Fibroblast of peridontal ligament (primary cell): ENCODE measurements around the gene ZNF549.
"Not testable (repeated sequence)": the region's sequence is repeated elsewhere in the genome, so short reads cannot be mapped to it uniquely, and the experiment has no call there.

Experiments
- DNase-seq: peaks from one replicate; pipeline ENCODE4 v3.0.0-alpha.2; 2010; ENCODE audit errors: extremely low read depth

The ZNF549 gene

DNA sequence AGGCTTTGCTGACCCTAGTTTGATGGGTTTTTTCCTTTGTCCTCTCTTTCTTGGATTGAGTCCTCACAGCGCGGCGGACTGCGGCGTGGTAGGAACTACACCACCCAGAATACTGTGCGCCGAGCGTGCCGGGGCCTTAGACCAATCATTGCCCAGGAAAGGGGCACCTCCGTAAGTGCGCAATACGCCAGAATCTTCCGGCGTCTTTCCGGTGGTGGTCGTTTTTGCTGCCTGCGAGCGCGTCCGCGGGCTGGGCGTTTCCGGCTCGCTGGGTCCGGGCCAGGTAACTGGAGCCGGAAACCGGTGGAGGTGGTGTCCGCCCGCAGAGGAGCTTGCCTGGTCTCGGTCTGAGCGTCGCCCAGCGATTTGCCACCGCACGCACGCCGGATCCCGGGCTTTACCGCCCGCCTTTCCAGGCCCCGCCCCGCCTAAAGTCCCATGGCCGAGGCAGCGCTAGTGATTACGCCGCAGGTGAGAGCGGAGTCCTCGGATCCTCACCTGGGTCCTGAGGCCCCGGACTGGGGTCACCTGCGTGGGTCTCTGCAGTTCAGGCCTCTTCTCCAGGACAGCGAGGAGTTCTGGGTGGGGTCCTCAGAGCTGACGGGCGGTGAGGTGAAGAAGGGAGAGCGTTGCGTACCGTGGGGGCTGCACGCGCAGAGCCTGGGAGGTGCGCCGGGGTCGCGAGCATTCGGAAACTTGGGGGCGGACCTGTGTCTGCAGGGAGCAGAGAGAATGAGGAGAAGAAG is at the start of gene ZNF549:
TSS of gene ZNF549 (plus strand) at position 221 of the 746 bp plus-strand sequence. CDS start at position 439, 218 bp downstream.
- DNase-seq = peak; percentile 90

DNA sequence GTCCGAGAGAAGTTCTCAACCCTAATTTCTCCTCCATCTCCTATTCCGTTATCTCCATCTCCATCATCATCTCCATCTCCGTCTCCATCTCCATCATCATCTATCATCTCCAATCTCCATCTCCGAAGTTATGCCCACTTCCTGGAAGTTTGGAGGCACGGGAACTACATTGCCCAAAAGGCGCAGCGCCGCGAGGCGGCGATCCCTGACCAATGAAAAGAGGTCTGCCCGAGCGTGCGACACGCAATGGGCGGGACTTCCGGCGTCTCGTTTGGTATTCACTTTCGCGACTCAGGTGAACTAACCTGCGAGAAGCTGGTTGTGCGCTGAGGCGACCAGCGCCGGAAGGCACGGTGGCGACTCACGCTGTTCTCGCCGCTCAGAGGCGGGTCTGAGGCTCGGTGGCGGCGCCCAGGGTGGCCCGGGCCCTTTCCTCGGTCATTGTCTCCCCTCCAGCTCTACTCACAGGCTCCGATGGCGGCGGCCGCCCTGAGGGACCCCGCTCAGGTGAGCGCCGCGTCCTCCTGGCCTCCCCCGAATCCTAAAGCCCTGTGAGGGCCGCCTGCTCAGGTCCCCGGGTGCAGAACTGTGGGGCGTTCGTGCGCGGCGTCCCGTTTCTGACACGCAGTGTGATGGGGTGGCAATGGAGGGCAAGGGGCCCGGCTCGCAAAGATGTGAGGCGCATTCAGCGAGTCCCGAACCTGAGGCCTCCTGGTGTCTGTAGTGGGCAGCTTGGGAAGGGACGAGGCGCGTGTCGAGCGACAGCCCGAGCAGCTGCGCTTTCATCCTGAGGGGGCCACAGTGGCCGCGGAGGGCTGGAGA is 39.5 kb upstream of the ZNF549 start, which contains the start of gene ZNF419:
TSS of gene ZNF419 (plus strand) at position 274 of the 822 bp plus-strand sequence. CDS start at position 475, 201 bp downstream.
- peak; percentile 82 for DNase-seq

DNA sequence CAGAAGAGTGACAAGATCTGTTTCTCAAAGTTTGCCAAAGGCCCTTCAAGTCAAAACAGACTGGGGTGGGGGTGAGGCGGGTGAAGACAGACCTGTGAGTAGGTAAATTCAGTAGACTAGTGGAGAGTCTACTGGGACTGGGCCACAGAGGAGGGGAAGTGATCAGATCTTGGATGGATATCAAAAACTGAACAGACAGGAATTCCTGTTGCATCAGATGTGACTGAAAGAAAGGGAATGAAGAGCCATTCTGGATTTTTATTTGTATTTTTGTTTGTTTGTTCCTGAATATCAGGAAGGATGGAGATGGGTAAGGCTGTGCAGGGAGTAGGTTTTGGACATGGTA is 38.9 kb upstream of the ZNF549 start:
- peak; percentile 48 for DNase-seq

DNA sequence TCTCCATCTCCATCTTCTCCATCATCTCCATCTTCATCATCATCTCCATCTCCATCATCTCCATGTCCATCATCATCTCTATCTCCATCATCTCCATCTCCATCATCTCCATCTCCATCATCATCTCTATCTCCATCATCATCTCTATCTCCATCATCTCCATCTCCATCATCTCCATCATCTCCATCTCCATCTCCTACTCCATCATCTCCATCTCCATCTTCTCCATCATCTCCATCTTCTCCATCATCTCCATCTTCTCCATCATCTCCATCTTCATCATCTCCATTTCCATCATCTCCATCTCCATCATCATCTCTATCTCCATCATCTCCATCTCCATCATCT is 27.9 kb upstream of the ZNF549 start:
- peak; percentile 1 for DNase-seq

DNA sequence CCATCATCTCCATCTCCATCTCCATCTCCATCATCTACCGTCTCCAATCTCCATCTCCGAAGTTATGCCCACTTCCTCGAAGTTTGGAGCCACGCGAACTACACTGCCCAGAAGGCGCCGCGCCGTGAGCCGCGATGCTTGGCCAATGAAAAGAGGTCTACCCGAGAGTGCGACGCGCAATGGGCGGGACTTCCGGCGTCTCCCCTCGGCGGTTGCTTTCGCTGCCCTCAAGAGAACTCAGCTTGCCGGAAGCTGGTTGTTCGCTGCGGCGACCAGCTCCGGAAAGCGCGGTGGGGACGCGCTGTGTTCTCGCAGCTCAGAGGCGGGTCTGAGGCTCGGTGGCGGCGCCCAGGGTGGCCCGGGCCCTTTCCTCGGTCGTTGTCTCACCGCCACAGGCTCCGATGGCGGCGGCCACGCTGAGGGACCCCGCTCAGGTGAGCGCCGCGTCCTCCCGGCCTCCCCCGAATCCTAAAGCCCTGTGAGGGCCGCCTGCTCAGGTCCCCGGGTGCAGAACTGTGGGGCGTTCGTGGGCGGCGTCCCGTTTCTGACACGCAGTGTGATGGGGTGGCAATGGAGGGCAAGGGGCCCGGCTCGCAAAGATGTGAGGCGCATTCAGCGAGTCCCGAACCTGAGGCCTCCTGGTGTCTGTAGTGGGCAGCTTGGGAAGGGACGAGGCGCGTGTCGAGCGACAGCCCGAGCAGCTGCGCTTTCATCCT is 27.3 kb upstream of the ZNF549 start, which contains the start of gene ZNF773:
TSS of gene ZNF773 (plus strand) at position 259 of the 716 bp plus-strand sequence. CDS start at position 402, 143 bp downstream.
- DNase-seq = peak; percentile 94

DNA sequence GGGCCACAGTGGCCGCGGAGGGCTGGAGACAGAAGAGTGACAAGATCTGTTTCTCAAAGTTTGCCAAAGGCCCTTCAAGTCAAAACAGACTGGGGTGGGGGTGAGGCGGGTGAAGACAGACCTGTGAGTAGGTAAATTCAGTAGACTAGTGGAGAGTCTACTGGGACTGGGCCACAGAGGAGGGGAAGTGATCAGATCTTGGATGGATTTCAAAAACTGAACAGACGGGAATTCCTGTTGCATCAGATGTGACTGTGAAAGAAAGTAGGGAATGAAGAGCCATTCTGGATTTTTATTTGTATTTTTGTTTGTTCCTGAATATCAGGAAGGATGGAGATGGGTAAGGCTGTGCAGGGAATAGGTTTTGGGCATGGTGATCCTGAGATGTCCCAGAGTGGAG is 26.8 kb upstream of the ZNF549 start:
- DNase-seq = peak; percentile 73

DNA sequence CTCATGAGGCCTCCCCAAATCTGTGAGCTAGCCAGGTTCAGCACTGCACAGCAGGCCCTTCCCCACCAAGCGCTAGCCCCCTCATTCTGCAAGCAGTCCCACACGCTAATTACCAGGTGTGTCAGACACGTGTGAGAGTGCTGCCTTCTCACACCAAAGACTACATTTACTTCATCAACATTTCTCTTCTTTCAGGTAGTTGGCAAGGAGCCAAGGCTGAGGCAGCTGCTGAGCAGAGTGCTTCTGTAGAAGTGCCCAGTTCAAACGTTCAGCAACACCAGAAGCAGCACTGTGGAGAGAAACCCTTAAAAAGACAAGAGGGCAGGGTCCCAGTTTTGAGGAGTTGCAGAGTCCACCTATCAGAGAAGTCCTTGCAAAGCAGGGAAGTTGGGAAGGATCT is 21.0 kb upstream of the ZNF549 start:
- DNase-seq = no peak

DNA sequence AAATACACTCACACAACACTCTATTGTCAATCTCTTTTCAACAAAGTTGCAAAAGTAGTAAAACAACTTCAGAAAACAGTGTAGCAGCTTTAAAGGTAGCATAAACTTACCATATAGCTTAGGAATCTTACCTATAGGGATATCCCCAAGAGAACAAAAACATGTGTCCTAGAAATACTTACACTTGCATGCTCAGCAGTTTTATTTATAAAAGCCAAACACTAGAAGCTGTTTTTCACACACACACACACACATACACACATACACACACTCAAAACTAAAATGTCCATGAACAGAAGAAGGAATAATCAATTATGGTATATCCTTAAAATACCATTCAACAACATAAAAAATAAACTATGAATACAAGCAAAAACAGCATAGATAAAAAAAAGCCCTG is 15.7 kb upstream of the ZNF549 start:
- no peak for DNase-seq

DNA sequence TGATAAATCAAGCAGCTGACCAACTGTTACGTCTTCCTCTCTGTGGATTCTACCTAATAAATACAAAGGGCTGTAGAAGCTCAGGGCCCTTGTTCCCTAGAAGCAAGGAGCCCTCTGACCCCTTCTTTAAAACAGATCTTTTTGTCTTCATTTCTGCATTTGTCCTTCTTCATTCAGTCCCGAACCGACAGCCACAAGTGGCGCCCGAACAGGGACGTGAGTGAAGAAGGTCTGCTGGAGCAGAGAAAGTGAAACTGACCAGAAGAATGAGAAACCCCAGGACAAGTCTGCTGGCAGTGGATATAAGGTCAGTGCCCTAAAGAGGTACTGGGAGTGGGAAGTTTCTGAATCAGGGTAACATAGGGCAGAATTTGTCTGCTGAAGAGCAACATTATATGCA is 14.3 kb upstream of the ZNF549 start:
- peak; percentile 11 for DNase-seq

DNA sequence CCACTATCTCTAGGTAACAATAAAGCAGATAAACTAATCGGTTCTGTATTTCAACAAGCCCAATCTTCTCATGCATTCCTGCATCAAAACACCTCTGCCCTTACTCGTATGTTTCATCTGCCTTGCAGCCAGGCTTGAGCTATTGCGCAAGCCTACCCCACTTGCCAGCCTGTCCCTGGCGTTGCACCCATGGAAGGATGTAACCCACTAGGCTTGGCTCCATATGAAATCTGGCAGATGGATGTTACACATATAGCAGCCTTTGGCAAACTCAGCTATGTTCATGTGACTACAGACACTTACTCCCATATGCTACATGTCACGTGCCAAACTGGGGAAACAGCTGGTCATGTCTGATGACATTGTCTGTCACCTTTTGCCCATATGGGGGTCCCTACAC is 11.9 kb upstream of the ZNF549 start:
- DNase-seq = no peak

DNA sequence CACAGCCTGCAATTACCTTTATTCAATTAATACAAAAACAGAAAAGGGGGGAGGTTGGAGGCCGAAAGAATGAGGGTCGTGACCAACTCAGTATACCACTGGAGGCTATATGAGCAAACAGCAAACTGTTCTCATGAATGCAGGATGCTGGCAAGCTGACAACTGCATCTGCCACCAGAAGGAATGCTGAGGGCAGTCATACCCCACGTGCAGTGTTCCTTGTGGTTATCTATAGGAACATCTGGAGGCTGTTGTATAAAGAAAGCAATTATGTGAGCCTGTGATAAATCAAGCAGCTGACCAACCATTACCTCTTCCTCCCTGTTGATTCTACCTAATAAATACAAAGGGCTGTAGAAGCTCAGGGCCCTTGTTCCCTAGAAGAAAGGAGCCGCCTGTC is 9.1 kb upstream of the ZNF549 start:
- not testable (repeated sequence) for DNase-seq

DNA sequence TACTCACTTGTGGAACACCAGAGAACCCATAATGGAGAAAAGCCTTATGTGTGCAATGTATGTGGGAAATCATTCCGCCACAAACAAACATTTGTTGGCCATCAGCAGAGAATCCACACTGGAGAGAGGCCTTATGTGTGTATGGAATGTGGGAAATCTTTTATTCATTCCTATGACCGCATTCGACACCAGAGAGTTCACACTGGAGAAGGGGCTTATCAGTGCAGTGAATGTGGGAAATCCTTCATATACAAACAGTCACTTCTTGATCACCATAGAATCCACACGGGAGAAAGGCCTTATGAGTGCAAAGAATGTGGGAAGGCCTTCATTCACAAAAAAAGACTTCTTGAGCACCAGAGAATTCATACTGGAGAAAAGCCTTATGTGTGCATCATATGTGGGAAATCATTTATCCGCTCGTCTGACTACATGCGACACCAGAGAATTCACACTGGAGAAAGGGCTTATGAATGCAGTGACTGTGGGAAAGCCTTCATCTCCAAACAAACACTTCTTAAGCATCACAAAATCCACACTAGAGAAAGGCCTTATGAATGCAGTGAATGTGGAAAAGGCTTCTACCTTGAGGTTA is 10.9 kb downstream of the ZNF549 start:
- DNase-seq = peak; percentile 7

DNA sequence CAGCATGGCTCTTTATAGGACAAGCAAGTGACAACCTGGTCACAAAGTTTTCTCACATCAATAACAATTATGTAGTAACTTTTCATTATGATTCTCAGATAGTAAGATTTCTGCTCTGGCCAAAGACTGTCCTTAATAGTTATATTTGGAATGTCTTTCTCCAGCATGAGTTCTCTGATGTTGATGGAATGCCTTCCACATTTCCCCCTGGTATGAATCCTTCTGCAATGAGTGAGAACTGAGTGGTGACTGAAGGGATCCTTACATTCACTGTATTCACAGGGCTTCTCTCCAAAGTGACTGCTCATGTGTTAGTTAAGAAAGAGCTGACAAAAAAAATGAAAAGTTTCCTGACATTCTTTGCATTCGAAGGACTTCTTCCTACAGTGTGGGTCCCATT is 19.4 kb downstream of the ZNF549 start:
- no peak for DNase-seq

DNA sequence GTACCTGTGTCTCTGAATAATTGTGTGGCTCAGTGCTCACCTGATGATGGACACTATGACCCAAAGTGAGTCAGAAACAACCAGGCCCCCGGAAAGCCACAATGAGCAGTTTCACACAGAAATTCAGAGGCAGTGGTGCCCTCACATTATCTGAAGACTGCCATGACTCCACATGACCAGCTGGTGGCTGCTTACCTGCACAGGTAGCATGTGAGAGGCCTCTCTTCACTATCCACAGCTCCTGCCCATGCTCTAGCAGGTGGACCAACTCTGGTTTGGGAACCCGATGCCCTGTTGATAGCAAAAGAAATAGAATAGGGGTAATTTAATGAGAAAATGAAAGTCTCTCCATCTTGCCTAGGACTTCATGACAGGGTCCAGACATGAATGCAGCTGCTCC is 25.3 kb downstream of the ZNF549 start:
- DNase-seq = no peak

DNA sequence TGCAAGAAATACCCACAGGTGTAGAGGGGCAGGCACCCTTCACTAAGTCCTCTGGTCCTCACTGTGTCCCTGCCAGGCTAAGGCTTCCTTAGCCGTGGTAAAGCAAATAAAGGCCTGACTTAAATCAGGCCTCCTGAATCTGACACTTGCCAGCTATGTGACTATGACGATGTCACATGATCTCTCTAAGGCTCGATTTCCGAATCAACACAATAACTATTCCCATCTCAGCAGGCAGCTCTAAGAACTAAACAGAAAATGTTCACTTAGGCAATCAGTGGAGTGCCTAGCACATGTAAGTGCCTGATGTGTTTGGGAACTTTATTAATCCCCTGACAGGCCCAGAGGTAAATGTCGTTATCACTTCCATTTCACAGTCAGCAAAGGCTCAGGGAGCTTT is 30.5 kb downstream of the ZNF549 start:
- DNase-seq = no peak

DNA sequence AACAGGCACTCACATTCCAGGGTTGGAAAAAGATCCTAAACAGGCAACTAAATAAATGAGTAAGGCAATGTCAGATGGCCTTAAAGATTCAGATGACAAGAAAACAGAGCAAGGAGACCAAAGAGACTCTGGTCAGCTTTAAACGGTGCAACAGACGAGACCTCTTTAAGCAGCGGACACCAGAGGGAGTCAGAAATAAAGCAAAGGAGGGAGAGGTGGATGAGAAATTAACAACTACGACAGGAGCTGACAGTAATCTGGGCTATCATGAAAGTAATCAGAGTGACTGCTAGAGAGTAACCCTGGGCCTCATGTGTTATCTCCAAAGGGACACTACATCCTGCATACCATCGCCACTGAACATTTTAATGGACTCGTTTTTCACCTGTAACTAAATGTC is 31.4 kb downstream of the ZNF549 start:
- peak; percentile 45 for DNase-seq

DNA sequence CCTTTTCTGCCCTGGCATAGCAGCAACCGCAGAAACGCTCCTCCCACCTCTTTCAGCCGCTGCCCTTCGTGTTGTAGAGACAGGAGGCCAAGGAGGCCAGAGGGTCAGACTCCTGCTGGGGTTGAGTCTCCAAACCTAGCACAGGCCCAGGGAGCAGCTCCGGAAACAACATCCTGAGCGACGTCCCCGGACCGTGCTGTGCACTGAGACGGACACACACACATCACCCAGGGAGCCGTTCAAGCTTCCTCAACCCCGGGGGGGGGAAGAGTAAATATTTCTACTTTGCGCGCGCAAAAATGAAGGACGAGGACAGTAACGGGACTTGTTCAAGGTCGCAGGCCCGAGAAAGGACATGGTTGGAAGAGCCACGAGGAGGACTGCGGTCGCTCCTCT is 31.9 kb downstream of the ZNF549 start:
- peak; percentile 18 for DNase-seq

DNA sequence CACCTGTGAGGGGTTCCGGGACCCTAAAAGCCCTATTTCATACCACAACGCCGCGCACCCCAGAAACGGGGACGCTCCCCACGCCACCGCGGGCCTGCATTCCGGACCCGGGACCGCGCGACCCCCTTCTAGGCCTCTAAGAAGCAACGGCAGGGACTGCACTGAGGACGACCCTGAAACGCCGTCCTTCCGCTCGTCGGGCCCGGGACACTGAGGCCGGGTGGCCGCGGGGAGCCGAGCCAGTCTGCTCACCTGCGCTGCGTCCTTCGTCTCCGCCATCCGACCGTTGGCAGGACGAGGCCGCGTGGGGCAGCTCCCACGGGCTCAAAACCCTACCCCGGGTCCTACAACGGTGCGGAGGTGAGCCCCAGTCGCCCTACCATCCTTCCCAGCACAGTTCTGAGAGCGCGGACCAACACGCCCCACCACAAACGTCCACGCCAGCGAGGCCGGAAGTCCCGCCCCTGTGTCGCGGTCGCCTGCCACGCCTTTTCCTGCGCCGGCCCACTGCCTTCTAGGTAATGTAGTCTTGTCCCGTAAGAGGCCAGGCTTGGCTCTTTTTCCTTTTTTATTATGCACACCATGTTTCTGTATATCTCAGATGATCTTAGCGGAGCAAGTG is 32.4 kb downstream of the ZNF549 start, which contains the start of gene ZNF550:
TSS of gene ZNF550 (minus strand) at position 460 of the 622 bp plus-strand sequence. CDS start at position 279, 181 bp downstream.
- peak; percentile 81 for DNase-seq

DNA sequence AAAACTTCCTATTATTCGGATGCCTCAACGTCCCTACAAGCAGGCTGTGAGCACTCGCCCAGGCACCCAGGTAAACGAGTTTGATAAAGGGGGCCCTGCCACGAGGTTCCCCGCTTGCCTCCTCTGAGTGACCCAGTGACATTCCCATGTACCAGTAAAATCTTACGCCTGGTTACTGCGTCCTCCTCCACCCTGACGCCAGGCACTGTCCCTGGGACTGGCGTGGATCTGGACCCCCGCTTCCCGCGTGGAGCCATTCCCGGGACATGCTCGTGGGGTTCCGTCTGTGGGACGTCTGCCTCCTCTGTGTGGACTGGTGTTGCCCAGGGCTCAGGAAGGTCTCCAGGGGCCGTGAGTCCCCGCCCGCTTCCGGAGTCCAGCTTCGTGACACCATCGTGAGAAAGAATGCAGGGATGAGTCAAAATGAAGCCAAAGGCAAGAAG is 32.9 kb downstream of the ZNF549 start:
- DNase-seq = peak; percentile 60

DNA sequence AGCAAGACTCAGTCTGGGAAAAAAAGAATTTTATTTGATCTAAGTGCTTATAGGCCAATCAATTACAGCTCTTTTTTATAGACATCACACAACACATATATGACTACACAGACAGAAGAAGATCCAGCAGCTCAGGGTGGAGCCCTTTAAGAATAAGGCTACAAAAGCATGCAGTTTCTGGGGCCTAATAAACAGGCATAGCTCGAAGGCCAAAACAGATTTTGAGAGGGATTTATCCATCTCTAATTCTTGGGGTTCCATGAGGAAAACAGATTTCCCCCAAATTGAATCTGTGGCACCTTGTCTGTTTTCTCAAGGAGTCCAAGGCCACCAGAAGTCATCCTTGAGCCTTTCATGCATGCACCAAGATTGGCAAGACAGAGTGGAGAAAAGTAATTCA is 36.4 kb downstream of the ZNF549 start:
- no peak for DNase-seq
